ENCODE data around the gene RGL4.
"Not testable (repeated sequence)": the region's sequence is repeated elsewhere in the genome, so short reads cannot be mapped to it uniquely, and the experiment has no call there.

The RGL4 gene

DNA sequence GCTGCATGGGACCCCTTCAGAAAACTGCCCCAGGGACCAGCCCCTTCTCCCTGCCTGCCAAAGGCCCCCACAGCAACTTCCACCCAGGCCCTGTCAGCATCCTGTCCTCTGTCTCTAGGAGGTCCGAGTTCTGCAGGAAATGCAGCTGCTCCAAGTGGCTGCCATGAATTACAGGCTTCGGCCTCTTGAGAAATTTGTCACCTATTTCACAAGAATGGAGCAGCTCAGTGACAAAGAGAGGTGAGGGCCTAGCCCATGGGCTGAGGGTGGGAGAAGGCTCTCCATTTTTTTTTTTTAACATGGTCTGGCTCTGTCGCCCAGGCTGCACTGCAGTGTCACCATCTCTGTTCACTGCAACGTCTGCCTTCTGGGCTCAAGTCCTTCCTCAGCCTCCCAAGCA lies 7.3 kb downstream of the RGL4 start:
- no peak for DNase-seq (ENCODE audit: low read depth)

DNA sequence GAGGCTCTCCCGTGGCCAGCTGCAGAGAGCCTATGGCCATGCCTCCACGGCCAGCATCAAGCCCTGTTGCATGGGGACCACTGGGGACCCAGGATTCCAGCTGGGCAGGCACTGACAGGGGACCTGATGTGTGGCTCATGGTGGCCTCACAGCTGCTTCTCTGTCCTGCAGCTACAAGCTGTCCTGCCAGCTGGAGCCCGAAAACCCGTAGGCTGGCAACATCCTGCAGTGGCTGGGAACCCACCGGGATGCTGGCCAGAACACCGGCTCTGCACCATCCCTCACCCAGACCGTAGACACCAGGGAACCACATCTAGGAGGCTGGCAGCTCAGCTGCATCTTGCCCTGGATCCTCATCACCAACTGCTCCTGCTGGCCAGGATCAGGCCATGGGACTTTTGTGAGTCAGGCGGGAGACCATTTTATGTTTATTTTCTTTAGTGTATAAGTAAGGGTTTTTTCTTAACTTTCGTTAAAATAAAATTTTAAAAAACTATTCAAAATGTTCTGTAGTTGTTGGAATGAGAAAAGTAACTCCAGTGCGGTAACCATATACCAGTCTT lies 7.9 kb downstream of the RGL4 start:
- no peak for DNase-seq (ENCODE audit: low read depth)

DNA sequence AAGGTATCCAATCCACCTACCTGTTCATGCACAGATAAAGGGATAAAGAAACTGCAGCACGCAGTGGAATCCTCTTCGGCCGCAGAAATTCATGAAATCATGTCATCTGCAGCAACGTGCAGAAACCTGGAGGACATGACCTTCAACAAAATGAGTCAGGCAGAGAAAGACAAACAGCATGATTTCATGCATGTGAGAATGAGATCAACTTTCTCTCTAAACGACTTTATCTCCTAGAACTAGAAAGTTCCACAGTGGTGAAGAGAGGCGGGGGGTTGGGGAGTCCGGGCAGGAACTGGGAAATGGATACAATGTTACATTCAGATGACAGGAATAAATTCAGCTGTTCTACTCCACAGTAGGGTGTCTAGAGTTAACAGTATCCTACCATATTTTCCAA lies 9.9 kb downstream of the RGL4 start:
- no peak for DNase-seq (ENCODE audit: low read depth)

DNA sequence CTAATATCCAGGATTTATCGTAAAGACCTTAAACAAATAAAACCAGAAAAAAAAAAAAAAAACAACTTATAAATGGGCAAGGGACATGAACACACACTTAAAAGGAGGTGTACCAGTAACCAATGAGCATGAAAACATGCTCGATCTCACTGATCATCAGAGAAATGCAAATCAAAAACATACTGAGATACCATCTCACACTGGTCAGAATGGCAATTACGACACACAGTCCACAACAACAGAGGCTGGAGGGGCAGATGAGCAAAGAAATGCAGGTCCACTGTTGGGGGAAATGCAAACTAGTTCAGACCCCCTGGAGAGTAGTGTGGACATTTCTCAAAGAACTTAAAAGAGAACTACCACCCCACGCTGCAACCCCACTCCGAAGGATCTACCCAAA lies 13.2 kb downstream of the RGL4 start:
- no peak for DNase-seq (ENCODE audit: low read depth)

DNA sequence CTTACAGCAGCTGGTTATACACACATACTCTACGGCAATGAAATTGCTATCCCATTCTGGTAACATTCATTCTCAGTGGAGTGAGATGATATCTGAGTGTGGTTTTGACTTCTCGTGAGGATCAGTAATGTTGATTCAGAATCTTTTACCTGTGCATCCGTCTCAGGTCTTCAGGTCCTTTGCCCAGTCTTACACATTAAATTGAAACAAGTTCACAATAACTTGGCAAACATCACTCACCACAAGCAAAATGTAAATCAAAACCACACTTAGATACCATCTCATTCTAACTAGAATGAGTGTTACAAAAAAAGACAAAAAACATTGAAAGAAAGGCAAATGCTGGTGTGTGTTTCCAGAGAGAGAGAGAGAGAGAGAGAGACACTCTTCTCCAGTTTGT lies 14.0 kb downstream of the RGL4 start:
- no peak for DNase-seq (ENCODE audit: low read depth)

DNA sequence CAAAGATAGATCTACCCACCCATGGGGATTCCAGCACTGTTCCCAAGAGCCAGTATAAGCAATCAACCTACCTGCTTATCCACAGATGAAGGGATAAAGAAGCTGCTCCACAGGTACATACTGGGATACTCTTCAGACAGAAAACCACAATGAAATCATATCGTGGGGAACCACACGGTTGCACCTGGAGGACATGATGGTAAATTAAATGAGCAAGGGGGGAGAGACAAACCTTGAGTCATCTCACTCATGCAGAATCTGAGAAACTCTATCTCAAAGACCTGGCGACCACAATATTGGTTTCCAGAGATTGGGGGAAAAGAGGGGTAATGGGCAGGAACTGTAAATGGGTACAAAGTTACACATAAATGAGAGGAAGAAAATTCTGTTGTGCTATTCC lies 14.5 kb downstream of the RGL4 start:
- DNase-seq (ENCODE audit: low read depth): no peak

DNA sequence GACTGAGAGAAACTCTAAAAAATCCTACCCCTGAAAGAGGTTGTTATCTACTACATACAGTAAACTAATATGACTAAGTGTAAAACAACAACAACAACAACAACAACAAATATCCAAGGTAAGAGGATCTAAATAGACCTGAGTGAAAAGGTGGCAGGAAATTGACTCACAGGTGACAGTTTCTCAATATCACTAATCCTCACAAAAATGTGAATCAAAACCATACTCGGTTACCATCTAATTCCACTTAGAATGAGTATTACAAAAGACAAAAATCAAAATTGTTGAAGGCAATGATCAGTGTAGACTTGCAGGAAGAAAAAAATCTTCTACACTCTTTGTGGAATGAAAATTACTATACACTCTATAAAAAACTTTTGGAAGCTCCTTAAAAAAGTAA lies 17.5 kb downstream of the RGL4 start:
- no peak for DNase-seq (ENCODE audit: low read depth)

DNA sequence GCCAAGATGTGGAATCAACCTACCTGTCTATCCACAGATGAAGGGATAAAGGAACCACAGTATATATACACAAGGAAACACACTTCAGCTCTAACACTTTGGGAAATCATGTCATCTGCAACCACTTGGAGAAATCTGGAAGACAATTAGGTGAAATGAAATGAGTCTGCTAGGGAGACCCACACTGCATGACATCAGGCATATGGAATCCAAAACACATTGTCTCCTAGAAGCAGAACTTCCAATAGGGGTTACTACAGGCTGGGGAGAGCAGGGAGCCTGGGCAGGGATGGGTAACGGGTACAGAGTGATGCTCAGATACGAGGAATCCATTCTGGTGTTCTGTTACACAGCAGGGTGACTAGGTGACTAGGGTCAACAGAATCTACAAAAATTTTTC lies 18.3 kb downstream of the RGL4 start:
- DNase-seq (ENCODE audit: low read depth): no peak

DNA sequence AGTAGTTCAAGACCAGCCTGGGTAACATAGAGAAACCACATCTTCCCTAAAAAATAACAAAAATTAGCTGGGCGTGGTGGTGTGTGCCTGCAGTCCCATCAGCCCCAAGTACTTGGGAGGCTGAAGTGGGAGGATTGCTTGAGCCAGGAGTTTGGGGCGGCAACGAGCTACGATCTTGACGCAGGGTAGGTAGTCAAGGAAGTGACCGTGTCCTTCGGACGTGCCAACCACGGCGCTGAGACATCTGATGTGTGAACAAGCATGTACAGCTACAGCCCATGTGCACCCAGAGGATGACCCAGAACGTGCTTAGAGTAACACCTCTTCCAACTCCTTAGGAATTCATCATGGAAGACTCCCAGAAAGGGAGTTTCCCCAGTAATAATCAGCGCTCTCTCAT lies 21.4 kb downstream of the RGL4 start:
- DNase-seq (ENCODE audit: low read depth): no peak

DNA sequence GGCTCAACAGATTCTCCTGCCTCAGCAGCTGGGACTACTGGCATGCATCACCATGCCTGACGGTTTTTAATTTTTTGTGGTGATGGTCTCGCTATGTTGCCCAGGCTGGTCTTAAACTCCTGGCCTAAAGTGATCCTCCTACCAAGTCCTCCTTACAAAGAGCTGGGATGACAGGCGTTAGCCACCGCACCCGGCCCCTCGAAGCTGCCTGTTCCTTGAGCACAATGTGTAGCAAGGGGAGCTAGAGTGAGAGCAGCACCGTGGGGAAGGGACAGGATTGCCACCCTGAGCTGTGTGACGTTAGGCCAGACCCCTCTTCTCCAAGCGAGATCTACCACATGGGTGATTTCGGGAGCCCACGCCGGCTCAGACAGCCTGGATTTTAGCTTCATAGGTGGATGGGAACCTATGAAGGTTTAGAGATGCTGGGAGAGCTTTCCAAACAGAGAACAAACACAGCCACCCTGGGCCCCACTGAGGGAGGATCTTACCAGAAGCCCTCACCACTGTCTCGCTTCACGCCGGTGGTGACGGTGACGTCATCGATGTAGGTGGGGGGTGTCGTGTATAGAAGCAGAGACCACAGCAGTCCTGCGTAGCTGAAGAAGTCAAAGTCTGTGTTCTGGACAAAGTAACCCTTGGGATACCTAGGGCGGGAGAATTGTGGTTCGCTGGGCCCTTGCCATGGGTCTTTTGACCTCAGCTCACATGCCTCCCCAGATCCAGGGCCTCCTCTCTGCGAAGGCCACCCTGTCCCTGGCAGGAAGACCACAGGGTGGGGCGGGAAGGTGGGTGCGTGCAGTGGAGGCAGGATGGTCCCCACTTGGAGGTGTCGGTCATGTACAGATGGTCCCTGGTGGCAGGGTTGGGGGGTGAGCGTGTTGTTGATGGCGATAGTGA lies 23.1 kb downstream of the RGL4 start:
- DNase-seq (ENCODE audit: low read depth): no peak

DNA sequence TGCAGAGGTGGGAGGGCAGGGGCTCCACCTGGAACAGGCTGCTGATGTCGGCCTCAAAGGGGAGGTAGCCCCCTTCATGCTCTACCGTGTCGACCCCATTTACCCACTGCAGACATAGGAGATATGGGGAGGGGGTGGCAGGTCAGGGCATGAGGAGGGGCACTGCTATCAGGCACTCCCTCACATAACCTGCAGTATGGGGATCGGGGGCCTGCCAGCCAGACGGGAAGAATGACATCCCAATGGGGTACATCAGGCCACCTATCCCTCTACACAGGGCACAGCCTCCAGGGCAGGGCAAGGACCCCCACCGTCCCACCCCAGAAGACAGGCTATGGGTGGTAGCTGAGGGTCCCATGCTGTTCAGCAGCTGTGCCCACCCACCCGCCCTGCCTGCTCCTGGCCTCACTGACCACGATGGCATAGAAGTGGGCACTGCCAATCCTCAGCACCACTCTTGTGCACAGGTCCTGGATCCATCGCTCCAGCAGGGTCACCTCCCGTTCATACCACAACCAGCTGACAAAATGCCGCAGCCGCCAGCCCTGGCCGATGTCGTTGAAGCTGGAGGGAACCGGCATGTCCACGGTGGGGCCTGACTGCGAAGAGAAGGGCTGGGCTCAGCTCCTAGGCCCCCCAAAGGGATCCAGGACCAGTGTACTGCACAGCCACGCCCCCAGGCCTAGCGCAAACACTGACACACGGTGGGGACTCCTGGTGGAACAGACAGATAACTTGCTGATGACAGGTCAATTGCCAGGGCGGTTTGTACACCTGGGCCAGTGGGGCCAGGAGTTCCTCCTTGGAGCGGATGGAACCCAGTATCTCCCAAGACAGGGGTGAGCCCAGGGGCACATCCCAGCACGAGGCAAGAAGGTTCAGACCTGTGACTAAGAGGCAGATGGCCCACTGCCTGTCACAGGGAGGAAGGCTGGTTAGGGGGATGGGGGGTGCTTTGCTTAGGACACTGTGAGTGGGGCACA lies 24.1 kb downstream of the RGL4 start:
- no peak for DNase-seq (ENCODE audit: low read depth)

DNA sequence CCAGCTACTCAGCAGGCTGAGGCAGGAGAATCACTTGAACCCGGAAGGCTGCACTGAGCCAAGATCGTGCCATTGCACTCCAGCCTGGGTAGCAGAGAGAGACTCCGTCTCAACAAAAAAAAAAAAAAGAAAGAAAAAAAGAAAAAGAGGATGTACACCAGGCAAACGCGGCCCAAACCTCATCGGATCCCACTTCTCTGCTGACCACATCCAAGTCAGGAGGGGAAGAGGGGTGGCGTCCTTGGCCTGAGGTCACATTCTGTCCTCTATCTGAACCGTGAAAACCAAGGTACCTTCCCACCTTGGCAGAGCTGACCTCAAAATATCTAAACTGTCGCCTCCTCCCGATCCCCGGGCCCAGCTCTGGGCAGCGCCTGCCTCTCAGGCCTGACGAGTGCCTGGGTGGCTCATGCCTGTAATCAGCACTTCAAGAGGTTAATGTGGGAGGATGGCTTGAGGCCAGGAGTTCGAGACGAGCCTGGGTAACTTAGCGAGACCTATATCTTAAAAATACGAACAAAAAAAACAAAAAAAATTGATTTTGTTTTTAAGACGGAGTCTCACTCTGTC lies 25.1 kb downstream of the RGL4 start:
- no peak for DNase-seq (ENCODE audit: low read depth)

DNA sequence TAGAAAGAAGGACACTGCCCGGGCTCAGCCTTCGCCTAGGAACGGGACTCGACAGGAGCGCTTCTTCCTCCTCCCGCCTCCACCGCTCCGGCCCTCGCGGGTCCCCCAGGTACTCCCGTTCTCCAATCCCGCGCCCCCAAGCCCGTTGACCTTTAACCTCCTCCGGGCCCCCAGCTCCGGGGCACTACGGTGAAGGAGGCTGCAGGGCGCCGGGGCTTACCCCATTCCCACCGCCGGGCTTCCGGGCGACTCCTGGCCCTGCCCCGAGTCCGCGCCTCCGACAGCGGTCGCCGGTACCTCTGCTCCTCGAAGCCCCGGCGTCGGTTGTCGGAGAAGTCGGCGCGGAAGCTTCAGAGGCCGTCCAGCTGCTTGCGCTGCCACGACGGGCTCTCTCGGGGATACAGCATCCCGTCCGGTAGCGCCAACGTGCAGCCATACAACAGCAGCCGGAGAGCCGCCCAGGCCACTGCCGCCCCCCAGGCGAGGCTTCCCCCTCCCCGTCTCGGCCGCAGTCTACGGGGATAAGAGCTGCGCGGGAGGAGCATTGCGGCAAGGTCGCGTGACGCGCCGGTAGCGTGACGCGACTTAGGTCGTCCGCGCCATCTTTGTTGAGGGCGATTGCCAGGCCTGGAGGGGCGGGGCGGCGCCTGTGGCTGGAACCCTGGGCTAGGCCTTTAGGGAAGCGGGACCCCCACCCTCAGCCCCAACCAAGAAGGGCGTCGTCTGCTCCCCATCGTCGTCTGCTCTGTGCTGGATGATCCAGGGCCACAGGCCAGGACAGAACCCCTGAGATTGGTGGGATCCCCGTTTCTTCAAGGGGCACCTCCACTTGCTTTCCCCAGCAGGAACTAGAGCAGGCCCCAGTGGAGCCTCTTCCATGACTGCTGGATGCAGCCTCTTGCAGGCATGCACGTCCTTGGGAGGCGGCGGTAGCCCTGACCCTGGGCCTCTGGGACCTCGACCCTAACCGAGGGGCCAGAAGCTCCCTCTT lies 26.3 kb downstream of the RGL4 start:
- peak; percentile 71 for DNase-seq (ENCODE audit: low read depth)

DNA sequence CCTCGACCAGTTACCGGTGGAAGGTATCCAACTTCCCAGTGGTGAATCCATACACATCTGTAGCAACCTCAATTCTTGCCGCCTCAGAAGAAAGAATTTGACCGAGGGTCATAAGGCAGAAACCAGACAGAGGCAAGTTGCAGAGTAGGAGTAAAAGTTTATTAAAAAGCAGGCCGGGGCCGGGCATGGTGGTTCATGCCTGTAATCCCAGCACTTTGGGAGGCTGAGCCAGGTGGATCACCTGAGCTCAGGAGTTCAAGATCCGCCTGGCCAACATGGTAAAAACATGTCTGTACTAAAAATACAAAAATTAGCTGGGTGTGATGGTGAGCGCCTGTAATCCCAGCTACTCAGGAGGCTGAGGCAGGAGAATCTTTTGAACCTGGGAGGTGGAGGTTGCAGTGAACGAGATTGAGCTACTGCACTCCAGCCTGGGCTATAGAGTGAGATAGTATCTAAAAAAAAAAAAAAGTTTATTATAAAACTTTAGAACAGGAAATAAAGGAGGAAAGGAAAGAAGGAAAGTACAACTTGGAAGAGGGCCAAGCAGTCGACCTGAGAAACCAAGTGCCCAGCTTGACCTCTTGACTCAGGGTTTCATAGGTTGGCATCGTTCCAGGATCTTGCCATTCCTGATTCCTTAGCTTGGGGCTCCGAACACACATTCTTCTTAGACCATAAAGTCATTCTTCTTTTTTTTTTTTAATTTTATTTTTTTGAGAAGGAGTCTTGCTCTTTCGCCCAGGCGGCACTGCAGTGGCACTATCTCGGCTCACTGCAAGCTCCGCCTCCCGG lies 27.8 kb downstream of the RGL4 start:
- DNase-seq (ENCODE audit: low read depth): no peak

DNA sequence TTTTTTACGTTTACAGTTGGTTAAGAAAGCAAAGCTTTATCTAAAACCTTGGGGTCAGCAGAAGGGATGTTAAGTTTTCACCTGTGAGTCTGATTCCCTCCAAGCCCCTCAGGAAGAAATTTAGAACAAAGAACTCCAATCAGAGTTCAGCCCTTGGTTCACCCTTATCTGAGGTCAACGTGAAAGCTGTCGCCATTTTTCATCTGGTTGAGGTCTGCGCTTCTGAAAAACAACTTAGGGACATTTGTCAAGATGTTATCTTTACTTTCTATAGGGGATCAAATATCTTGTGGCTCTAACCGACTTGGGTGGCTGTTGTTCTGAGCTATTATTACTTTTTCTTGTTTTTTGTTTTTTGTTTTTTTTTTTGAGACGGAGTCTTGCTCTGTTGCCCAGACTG lies 30.0 kb downstream of the RGL4 start:
- DNase-seq (ENCODE audit: low read depth): no peak

DNA sequence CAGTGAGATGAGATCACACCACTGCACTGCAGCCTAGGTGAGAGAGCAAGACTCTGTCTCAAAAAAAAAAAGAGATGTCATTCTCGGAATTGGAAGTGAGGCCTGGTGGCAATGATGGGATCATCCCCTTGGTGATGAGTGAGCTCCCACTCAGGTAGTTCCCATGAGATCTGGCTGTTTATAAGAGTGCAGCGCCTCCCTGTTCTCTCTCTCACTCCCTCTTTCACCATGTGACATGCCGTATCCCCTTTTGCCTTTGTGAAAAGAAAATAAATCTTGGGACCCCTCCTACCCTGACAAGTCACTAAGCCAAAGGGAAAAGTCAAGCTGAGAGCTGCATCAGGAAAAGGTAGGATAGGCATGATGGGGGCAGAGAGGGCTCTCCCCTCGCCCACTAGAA lies 31.3 kb downstream of the RGL4 start:
- DNase-seq (ENCODE audit: low read depth): no peak

DNA sequence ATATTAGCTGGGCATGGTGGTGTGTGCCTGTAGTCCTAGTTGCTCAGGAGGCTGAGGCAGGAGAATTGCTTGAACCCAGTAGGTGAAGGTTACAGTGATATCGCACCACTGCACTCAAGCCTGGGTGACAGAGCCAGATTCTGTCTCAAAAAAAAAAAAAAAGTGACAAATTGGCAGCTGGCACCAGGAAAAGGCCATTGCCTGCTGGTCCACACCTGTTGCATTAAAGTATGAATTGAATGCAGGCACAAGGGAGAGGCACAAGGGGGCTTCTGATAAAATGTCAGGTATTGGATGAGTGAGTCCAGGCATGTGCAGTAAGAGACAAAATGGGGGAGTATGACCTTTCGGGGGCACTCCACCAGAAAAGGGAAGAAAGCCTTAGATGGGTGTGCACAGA lies 31.9 kb downstream of the RGL4 start:
- DNase-seq (ENCODE audit: low read depth): no peak

DNA sequence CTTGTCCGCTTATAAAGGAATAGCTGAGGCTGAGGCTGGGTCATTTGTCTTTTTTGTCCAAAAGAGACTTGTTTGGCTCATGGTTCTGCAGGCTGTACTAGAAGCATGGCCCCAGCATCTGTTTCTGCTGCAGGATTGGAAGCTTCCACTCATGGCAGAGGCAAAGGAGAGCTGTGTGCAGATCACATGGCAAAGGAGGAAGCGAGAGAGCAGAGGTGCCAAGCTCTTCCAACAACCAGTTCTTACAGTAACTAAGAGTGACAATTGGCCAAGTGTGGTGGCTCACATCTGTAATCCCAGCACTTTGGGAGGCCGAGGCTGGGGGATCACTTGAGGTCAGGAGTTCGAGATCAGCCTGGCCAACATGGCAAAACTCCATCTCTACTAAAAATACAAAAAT lies 37.3 kb downstream of the RGL4 start:
- DNase-seq (ENCODE audit: low read depth): not testable (repeated sequence)

DNA sequence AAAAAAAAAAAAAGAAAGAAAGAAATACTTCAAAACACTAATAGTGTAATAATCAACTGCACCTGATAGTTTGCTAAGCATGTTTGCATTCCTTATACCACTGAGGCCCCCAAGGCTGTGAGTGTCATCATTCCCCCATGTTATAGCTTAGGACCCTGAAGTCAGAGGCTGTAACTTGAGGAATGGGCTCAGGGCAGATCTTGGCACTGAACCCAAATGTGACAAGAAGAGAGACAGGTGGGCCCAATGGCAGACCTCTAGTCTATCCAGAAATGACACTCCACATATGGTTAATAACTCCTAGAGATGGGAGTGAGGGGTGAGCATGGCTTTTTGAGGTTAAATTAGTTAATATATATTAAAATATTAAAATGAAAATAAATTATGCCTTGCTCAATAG lies 46.9 kb downstream of the RGL4 start:
- no peak for DNase-seq (ENCODE audit: low read depth)

All from activated gamma-delta T cell treated with anti-CD3 and anti-CD28 coated beads, Interleukin-2, amount 50 U/mL, for 16 hours (primary cell).